Astrocyte of the spinal cord (primary cell): ENCODE measurements around the gene BCAP31.
"Not testable (repeated sequence)": the region's sequence is repeated elsewhere in the genome, so short reads cannot be mapped to it uniquely, and the experiment has no call there.

Source experiments
- DNase-seq: peaks from one replicate; pipeline ENCODE4 v3.0.0; 2011; ENCODE audit warnings: low read depth, low spot score
- H3K4me3 ChIP-seq: 2 replicates; pipeline ENCODE4 v1.5.1; 2011; ENCODE audit warnings: low read depth, mild to moderate bottlenecking, low read length, moderate library complexity
- in situ Hi-C: cut with HindIII; loops from 2 replicates; pipeline ENCODE4 v1.10.0; 2017; ENCODE audit warnings: low sequenced_read_pairs
- TF ChIP-seq, protein P1 (sequence below): IDR thresholded peaks from 2 replicates; pipeline ENCODE4 v1.5.1; 2012; ENCODE audit warnings: low read depth, mild to moderate bottlenecking, low read length, inconsistent platforms

The BCAP31 gene

DNA sequence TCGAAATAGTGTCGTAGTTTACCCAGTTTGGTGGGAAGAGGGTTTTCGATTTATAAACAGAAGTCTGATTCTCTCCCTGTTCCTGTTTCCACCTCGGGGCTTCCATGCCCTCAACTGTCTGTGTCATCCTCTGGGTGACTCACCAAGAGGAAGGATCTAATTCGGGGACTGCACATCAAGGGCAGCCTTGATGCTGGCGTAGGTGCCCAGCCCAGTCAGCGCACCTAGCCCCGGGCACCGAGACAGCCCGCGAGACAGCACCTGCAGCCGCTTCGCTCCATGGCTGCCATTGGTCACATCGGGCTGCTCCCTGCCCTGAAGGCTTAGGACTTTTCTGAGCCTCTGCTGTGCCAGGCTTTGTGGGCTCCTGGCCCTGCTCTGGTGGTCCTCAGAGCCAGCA is 8.2 kb upstream of the BCAP31 start:
- no peak for DNase-seq
- TF ChIP-seq, protein P1, sequence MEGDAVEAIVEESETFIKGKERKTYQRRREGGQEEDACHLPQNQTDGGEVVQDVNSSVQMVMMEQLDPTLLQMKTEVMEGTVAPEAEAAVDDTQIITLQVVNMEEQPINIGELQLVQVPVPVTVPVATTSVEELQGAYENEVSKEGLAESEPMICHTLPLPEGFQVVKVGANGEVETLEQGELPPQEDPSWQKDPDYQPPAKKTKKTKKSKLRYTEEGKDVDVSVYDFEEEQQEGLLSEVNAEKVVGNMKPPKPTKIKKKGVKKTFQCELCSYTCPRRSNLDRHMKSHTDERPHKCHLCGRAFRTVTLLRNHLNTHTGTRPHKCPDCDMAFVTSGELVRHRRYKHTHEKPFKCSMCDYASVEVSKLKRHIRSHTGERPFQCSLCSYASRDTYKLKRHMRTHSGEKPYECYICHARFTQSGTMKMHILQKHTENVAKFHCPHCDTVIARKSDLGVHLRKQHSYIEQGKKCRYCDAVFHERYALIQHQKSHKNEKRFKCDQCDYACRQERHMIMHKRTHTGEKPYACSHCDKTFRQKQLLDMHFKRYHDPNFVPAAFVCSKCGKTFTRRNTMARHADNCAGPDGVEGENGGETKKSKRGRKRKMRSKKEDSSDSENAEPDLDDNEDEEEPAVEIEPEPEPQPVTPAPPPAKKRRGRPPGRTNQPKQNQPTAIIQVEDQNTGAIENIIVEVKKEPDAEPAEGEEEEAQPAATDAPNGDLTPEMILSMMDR = no peak
- in situ Hi-C loops = no loop called here
- H3K4me3 ChIP-seq = no peak overlapping the region

- no peak for DNase-seq
- TF ChIP-seq, protein P1 = no peak
- in situ Hi-C loops = no loop called here
- no peak overlapping the region for H3K4me3 ChIP-seq
Observed at GRCh38 chrX:153731845-153732215, 7.6 kb upstream of the BCAP31 start.

DNA sequence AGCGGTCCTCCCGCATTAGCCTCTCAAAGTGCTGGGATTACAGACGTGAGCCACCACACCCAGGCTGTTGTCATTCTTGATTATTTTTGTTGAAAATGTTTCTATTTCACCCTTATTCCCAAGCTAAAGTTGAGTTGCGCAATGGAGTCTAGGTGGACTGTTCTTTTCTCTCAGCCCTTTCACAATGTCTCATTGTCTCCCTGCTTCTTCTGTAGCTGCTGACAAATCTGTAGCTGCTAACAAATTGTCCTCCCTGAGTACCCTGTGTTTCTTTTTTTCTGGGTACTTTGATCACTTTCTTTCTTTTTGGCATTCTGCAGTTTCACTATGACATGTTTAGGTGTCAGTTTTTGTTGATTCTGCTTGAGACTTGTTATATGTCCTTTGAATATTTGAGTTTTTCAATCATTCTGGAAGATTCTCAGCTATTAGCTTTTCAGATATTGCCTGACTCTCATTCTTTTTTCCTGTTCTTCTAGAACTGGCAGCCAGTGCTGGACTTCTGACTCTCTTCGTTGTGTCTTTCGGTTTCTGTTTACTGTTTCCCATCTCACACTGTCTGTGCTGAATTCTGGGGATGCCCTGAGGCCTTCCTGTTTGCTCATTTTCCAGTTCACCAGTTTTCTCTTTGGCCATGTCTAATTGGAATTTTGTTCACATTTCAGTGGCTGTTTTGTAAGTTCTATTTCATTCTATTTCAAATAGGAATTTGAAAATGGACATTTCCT is 7.1 kb upstream of the BCAP31 start:
- TF ChIP-seq, protein P1 = no peak
- DNase-seq = no peak
- in situ Hi-C loops = no loop called here
- H3K4me3 ChIP-seq = no peak overlapping the region

GRCh38 chrX:153730115-153730514 is 5.9 kb upstream of the BCAP31 start:
- DNase-seq, in situ Hi-C loops, H3K4me3 ChIP-seq: not testable (repeated sequence)

DNA sequence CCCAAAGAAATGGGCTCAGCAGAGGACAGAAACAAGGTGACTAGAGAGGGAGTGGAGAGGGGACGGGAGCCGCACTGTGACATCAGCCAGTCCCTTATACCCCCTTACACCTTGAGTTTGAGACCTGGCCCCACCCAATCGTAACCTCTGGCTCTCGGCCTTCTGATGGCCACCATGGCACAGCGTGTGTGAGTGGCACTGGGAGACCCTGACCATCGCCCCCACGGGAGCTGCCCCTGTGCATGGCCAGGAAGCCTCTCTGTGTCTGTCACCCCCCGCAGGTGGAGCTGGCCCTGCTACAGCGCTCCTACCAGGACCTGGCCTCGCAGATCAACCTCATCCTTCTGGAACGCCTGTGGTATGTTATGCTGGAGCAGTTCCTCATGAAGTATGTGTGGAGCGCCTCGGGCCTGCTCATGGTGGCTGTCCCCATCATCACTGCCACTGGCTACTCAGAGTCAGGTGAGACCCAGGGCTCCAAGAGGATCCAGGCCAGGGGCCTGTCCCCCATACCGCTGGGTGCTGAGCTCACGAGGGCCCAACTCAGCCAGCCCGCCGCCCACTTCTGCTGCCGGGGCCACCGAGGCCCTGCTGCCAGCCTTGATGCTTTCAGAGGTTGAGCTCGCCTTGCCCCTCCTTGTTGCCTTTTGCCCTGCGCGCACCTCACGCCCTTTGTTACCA is 4.9 kb upstream of the BCAP31 start:
- no peak for DNase-seq
- no peak overlapping the region for H3K4me3 ChIP-seq
- TF ChIP-seq, protein P1 = no peak
- in situ Hi-C loops = no loop called here

- in situ Hi-C loops = no loop called here
- no peak overlapping the region for H3K4me3 ChIP-seq
- no peak for DNase-seq
- TF ChIP-seq, protein P1 = no peak
Observed at GRCh38 chrX:153728095-153728494, 3.9 kb upstream of the BCAP31 start.
